Ovary (tissue), 3 donors: Measurements from ENCODE around the gene RPS15.

Source experiments
- CTCF ChIP-seq, 3 donors: fragments of 450-650 bp in 2 of 3; fragments of 200-600 bp in 1 of 3; IDR thresholded peaks; one replicate each; pipeline versions ENCODE4 v1.5.1 to v1.8.0; 2016 to 2022; ENCODE audit warnings: antibody characterized with exemption in 3 of 3, mild to moderate bottlenecking in 1 of 3
- POLR2A ChIP-seq: fragments of 450-650 bp; IDR thresholded peaks from one replicate; pipeline ENCODE4 v1.6.1; 2017; ENCODE audit warnings: antibody characterized with exemption, mild to moderate bottlenecking, moderate library complexity
- donor health status: DM: no; HTN: no; CAD: no.

- TF ChIP-seq POLR2A (no peak), CTCF (IDR thresholded peaks at IDR 0.05) (no peak)
These were observed 48.8 kb downstream of the RPS15 start for GRCh38 chr19:1486720-1487575.
